GM21723 (cell line): ENCODE measurements around the gene BRD4.
"Not testable (repeated sequence)": the region's sequence is repeated elsewhere in the genome, so short reads cannot be mapped to it uniquely, and the experiment has no call there.

ENCODE experiments used
- ATAC-seq: cut with Tn5 transposase; IDR thresholded peaks from one replicate; pipeline ENCODE4 v1.9.1; 2021; ENCODE audit warnings: mild to moderate bottlenecking, moderate library complexity; ENCODE audit not compliant: unreplicated experiment

Gene BRD4

DNA sequence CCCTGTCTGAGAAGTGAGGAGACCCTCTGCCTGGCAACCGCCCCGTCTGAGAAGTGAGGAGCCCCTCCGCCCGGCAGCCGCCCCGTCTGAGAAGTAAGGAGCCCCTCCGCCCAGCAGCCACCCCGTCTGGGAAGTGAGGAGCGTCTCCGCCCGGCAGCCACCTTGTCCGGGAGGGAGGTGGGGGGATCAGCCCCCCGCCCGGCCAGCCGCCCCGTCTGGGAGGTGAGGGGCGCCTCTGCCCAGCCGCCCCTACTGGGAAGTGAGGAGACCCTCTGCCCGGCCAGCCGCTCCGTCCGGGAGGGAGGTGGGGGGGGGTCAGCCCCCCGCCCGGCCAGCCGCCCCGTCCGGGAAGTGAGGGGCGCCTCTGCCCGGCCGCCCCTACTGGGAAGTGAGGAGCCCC lies 30.7 kb upstream of the BRD4 start:
- not testable (repeated sequence) for ATAC-seq

DNA sequence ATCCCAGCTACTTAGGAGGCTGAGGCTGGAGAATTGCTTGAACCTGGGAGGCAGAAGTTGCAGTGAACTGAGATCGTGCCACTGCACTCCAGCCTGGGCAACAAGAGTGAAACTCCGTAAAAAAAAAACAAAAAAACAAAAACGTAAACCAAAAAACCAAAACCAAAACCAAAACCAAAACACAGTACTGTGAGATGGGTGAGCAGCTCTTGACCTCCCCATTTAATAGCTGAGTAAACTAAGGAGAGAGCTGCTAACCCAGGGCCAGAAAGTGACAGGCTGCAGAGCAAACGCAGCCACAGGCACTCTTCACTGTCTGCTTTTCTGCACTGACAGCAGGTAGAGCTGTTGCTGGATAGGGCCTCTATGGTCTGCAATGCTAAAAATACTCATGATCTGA lies 27.7 kb upstream of the BRD4 start:
- ATAC-seq, result not testable (repeated sequence)

DNA sequence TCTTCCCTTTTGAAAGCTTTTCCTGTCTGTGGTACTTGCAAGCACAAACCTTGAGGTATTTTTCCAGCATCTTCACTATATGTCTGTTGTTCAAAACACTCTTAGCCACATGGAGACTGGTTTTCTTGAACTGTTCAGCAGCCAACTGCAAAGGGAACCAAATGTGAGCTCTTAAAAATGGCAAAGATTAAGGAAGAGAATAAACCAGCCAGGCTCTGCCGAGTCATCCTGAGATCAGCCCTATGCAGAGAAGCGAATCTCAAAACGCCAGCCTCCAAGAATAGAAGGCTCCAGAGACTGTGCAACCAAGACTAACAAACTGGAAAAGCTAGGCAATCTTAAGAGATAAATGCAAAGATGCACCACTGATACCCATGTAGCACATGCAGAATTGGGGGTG lies 26.6 kb upstream of the BRD4 start:
- ATAC-seq, result no peak

DNA sequence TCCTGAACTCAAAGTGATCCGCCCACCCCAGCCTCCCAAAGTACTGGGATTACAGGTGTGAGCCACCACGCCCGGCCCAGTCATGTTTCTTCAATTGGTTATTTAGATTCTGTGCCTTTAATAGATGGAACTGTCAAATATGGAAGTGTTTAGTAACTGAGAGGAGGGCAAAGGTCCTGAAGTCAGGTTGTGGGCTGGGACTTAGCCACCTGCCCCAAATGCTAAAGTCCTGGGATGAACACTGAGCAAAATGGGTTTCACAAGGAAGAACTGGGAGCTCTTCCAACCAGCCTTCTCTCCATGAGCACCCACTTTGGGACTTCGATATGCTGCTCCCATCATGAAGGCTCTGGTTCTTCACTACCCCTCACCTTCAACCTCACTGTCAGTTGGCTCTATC lies 25.6 kb upstream of the BRD4 start:
- no peak for ATAC-seq

DNA sequence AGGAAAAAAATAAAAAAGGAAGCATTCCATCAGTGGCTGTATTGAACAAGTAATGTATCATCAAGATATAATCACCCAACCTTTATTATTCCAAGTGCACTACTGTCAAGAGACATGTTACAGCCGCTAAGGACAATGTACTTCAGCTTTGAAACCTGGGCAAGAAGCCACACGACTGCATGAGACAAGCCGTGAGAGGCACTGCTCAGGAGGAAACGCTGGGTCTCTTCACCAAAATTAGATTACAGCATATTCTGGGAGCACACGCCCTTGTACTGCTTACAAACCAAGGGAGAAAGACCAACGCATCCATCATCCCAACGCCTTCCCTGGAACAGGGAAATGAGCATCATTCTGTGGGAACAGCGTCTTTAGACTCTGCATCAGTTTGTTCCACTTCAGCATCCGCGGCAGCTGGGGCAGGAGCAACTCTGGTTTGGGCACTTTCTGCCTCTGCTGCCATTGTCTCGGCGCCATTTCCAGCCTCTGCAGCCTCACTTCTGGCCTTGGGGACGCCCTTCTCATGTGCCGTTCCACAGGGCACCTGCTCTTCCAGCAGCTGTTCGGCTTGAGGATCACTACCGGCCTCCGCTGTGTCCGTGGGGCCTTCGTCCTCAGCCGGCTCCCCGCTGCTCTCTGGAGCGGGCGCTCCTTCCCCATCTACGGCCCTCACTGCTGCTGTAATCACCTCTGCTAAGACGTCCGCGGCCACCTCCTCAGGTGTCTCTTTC lies 22.4 kb upstream of the BRD4 start:
- no peak for ATAC-seq

DNA sequence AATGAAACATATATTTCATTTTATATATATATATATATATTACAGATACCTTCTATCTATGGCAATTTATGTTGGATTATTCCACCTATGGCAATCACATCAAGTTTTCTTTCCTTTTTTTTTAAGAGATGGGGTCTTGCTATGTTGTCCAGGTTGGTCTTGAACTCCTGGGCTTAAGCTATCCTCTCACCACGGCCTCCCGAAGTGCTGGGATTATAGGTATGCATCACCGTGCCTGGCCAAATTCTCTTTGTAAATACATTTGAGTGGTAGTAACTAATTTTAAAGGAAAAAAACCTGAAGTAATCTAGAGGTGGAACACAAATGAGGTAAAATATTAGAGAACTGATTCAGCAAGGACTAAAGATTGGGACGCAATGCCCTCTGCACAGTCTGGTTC lies 21.6 kb upstream of the BRD4 start:
- no peak for ATAC-seq

DNA sequence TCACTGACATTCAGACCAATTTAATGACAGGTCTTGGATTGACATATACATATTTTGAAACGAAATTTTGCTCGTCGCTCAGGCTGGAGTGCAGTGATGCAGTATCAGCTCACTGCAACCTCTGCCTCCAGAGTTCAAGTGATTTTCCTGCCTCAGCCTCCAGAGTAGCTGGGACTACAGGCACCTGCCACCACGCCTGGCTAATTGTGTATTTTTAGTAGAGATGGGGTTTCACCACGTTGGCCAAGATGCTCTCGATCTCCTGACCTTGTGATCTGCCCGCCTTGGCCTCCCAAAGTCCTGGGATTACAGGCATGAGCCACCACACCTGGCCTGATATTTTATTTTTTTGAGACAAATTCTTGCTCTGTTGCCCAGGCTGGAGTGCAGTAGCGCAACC lies 20.2 kb upstream of the BRD4 start:
- ATAC-seq, result not testable (repeated sequence)

DNA sequence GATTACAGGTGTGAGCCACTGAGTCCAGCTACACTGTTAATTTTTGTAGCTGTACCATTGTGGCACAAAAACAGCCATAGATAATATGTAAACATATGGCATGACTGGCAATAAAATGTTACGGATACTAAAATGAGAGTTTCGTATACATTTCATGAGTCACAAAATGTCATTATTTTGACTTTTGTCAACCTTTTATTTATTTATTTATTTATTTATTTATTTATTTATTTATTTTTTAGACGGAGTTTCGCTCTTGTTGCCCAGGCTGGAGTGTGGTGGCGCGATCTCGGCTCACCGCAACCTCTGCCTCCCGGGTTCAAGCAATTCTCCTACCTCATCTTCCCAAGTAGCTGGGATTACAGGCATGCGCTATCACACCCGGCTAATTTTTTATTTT lies 9.0 kb upstream of the BRD4 start:
- ATAC-seq, result not testable (repeated sequence)

DNA sequence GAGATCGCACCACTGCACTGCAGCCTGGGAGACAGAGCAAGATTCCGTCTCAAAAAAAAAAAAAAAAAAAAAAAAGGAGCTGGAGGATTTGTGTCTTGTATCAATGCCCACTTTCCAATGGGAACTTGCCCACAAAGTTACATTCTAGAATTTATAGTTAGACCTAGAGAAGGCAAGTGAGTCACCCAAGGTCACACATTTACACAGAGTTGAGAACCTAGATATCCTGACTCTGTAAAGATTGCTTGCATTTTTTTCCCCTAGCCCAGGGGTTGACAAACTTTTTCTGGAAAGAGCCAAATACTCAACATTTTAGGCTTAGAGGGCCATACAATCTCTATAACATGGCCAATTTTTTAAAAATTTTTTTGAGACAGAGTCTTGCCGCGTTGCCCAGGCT lies 7.7 kb upstream of the BRD4 start:
- no peak for ATAC-seq

DNA sequence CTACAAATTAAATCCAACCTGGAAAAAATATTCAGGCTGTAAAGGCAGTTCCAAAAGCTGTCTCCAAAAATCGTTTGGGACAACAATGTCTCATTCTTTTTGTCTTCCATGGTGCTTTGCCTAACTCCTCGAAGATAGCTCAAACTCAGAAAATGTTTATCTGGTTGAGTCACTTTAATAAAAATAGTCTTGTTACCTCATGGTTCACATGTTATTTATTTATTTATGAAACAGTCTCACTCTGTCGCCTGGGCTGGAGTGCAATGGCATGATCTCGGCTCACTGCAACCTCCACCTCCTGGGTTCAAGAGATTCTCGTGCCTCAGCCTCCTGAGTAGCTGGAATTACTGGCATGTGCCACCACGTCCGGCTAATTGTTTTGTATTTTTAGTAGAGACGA lies 4.9 kb upstream of the BRD4 start:
- ATAC-seq, result no peak

DNA sequence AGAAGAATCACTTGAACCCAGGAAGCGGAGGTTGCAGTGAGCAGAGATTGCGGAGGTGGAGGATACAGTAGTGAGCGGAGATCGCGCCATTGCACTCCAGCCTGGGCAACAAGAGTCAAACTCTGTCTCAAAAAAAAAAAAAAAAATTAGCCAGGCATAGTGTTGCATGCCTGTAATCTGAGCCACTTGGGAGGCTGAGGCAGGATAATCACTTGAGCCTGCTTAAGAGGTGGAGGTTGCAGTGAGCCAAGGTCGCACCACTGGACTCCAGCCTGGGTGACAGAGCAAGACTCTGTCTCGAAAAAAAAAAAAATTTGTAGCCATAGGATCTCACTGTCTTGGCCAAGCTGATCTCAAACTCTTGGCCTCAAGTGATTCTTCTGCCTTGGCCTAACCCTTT lies 3.7 kb upstream of the BRD4 start:
- not testable (repeated sequence) for ATAC-seq

DNA sequence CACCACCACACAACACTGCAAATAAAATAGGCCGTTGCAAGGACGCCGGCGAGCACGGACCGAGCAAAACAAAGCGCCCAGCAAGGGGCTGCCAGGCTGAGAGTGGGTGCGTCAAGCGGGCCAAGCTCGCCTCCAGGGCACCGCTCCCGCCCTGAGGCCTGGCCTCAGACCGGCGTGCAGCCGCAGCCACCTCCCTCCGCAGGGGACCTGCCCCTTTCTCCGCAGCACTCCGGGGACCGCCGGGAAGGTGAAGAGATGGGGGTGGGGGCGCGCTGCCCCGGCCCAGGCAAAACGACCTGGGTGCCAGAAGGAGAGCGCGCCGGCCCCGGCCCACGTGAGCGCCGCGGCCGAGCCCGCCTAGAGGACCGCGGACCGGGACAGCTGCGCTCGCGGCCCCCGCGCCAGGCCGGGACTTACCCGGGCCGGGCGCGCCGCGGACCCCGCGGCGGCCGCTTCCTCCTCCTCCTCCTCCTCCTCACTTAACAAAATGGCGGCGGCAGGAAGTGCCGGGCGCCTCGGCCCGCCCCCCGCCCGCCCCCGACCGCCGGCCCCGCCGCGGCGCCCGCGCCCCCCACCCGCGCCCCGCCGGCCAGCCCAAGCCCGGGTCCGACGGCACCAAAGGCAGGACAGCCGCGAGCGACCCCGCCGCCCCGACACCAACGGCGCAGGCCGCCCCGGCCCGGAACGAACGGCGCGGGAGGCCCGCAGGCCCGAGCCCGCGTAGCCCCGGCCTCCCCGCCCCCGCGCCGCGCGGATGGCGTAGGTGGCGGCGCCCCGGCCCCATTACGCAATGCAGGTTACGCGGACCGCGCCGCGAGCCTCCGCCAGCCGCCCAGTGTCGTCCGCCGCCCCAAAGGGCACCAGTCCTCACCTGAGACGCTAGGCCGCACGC lies 674 bp downstream of the BRD4 start:
- ATAC-seq, result peak; percentile 29

DNA sequence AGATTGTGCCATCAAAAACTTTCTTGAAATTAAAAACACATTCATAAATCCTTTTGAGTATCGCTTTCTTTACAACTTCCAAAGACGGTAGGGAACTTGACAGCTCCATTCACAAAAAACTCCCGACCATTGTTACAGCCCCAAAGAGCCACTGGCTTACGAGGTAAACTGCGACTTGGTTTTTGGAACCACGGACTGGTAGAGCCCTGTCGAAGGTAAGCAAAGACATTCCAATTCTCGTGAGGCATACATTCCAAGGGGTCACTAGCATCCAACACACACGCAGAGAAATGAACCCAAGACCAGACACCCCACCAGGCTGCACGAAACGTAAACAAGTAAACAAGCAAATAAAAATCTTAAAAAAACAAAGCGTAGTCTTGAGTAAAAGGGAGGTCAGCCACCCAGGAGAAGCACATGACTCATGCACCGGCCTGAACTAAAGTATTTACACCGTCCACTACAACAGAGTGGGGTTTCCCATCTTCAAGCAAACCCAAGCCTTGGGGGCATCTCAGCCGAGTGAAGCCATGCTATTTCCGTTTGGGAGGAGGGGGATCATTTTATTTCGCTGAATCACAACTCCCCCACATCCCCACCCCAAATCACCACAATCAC lies 1.4 kb downstream of the BRD4 start:
- ATAC-seq, result no peak

DNA sequence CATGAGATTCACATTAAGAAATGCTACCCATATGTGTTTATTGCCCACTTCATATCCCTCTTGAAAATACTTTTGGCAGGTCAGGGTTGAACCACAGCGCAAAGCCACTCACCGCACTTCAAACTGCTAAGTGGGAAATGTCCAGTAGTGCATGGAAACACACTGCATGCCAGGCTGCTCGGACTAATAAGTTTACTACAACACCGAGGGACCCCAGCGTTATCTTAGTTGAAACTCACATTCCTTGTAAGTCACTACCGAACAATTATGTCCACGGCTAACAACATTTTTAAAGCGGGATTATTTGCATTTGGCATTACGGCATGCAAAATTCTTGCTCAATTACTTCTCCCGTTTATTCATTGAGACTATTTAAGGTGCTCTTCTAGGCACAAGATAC lies 4.0 kb downstream of the BRD4 start:
- no peak for ATAC-seq

DNA sequence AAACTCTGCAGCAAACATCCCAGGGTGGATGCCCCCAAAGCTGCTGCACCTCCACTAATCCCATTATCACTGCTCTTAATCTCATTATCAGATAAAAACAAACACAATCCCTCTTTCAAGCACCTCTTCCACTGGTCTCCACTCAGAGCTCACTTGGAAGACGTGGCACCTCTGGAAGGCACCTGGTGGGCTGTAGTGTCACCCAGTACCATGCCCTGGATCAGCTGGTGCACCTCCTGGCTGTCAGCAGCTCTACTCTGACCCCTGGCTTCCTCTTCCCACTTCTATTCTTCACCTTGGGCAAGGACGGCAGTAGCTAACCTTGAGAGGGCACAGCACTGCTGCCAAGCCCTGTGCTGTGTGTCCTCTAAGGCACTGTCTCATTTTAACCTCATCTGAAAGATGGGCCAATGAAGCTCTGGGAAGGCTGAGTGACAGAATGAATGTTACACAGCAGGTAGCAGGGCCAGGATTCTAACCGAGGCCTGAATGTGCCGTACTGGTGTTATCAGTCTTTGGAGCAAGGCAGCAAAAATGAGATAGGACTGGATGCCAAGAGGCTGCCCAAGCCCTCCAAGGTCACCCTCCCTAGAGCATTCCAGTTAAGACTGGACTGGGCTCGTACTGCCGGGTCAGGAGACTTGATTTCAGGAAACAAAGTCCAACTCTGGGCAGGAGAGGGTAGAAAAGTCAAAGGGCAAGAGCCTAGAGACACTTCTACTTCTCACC lies 7.4 kb downstream of the BRD4 start:
- ATAC-seq, result no peak

DNA sequence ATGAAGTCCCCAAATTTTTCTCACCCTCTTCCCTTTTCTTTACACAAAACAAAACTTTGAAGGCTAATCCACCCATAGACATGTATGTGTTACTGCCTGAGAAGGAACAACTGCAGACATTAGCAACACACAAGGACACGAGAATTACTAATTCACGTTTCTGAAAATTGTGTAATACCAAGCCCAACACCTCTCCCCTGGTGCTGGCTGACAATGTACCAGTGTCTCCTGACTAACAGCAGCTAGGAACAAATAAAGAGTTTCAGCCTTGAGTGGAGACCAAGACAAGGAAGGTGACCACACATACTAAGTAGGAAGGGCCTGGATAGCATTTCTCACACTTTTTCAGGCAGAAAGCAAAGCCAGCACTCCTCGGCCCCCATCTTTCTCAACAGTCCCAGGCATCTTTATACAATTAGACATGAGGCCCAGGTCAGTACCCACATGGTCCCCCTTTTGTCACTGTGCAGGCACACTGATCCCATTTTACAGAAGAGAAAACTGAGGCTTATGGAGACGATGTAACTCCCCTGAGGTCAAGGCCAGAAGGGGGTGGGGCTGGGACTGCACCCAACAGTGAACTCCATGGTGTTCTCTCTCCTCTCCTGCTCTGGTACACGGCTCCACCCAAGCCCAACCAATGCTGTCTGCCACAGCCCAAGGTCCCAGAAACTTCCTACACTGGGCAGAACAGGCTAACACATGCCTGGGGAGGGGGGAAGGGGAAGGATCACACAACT lies 8.7 kb downstream of the BRD4 start:
- ATAC-seq, result no peak

DNA sequence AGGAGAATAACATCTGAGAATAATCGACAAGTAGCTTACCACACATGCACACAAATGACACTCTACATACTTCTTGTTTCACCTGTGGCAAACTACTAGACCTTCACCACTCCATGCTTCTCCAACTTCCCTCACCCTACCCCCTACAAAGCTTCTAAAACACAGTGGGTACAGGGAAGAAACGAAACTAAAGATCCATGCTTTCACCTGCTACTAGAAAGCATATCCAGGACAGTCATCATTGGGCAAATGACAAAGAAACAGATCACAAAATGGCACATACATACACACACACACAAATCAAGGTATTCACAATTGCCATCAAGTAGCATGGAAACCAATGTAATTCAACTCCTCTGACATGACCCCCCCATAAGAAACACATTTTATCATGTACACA lies 10.6 kb downstream of the BRD4 start:
- ATAC-seq, result no peak

DNA sequence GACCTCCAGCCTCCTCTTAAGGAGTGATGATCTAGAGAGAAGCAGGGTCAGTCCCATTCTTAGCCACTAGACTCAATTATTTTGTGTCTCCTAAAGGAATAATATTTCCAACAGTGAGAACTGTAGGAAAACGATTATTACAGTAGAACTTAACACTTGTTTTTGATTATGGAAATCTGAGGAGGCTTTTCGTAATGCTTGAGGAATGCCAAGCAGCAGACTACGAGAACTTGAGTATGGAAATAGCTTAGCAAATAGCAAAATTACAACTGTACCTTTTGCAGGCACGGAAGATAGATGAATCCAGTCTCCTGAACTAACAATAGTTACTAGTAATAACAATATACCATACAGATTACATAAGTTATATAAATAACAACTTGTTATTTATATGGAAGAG lies 12.2 kb downstream of the BRD4 start:
- ATAC-seq, result no peak

DNA sequence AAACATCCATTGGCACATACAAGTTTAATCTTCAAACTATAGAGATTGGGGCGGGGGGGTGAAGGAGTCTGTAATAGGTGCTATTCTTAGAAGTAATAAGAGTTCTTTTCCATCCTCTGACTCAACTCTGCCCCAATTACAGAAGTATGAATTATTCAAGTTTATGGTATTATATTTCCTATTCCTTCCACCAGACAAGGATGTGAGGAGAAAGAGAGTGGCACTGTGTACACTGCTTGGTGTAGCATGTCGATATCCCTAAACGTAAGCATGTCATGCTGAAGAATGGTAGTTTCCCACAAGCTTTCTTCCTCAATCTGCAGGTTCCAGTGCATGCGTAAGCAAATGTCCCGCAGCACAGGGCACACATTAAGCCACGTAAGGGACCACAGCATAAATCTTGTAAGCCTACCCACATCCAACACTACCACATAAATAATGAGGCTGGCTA lies 14.1 kb downstream of the BRD4 start:
- ATAC-seq, result no peak

DNA sequence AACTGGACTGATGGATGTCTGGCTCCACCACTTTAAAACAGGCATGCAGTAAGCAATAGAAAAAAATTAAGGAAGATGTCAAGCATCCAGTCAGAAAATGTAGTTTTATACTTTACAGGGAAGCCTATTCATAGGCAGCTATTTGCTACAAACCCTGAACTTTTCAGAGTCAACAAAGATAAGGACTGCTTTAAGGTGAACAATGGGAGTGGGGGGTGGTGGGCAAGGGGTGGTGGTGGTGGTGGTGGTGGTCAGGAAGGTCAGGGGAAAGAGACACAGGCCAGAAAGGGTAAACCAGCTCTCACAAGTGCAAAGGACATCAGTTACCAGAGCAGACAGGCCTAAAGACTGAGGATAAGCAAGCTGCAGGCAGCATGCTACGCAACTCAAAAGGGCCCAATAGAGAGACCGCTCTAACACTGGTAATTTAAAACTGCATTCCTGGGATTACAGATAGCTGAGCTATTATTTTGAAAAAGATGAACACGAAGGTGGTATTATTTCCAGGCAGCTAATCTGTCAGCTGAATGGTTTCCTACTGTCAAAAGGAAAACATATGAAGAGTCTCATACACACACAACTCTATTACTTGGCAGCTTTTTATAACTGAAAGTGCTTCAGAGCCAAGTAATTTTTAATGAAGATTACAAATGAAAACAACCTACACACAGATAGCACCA lies 14.8 kb downstream of the BRD4 start:
- no peak for ATAC-seq
